Endothelial cell of umbilical vein (primary cell): ENCODE measurements around the gene ROPN1B.

Source experiments
- EZH2 ChIP-seq: IDR thresholded peaks from 2 replicates; pipeline ENCODE4 v1.6.1; 2012; ENCODE audit warnings: borderline replicate concordance, low read depth, mild to moderate bottlenecking, moderate library complexity, low read length, inconsistent platforms; ENCODE audit not compliant: severe bottlenecking
- FOS ChIP-seq: IDR thresholded peaks from 2 replicates; pipeline ENCODE4 v1.6.1; 2011; ENCODE audit warnings: mild to moderate bottlenecking, low read length, moderate library complexity, borderline replicate concordance; ENCODE audit not compliant: insufficient read depth
- POLR2AphosphoS5 ChIP-seq: IDR thresholded peaks from 2 replicates; pipeline ENCODE4 v1.6.1; 2012; ENCODE audit warnings: low read depth, mild to moderate bottlenecking, control low read depth, low read length, moderate library complexity; ENCODE audit not compliant: insufficient read depth
- TF ChIP-seq, protein P1 (sequence below), 2 donors: IDR thresholded peaks; 1 replicate in 1 of 2; 2 replicates in 1 of 2; pipeline ENCODE4 v1.5.1; 2011; ENCODE audit warnings: low read length in 2 of 2, mild to moderate bottlenecking in 2 of 2, moderate library complexity in 2 of 2, control low read depth in 1 of 2, inconsistent platforms in 1 of 2, low read depth in 1 of 2; ENCODE audit not compliant: insufficient read depth in 1 of 2; ENCODE audit errors: extremely low read depth in 1 of 2

DNA sequence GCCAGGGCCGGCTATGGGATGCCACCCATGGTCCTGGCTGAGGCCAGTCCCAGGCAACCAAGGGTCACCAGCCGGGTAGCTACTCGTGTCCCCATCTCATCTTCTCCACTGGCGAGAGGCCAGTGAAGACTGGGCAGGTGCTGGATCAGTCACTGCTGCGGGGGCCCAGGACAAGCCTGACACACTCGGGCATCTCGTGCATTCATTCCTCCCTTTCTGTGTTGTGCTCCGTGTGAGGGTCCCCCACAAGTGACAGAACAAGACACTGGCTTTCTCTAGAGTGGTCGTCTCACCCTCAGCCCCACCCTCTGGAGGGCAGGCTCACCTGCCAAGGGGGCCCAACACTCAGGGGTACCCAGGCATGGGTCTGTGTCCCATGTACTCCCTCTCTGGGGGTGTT is 48.4 kb downstream of the ROPN1B start:
- TF ChIP-seq EZH2 (no peak), POLR2AphosphoS5 (no peak), FOS (no peak)
- TF ChIP-seq, protein P1, sequence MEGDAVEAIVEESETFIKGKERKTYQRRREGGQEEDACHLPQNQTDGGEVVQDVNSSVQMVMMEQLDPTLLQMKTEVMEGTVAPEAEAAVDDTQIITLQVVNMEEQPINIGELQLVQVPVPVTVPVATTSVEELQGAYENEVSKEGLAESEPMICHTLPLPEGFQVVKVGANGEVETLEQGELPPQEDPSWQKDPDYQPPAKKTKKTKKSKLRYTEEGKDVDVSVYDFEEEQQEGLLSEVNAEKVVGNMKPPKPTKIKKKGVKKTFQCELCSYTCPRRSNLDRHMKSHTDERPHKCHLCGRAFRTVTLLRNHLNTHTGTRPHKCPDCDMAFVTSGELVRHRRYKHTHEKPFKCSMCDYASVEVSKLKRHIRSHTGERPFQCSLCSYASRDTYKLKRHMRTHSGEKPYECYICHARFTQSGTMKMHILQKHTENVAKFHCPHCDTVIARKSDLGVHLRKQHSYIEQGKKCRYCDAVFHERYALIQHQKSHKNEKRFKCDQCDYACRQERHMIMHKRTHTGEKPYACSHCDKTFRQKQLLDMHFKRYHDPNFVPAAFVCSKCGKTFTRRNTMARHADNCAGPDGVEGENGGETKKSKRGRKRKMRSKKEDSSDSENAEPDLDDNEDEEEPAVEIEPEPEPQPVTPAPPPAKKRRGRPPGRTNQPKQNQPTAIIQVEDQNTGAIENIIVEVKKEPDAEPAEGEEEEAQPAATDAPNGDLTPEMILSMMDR (IDR thresholded peaks at IDR 0.05; ENCODE audit: extremely low read depth in 1 of 2, insufficient read depth in 1 of 2, low read depth in 1 of 2, low read length in 2 of 2) = no peak
